DOHH2 (cell line): ENCODE measurements around the gene ATP10D.

Experiments used
- EZH2phosphoT487 ChIP-seq: fragments of 200-600 bp; sonication (generic); IDR thresholded peaks from 2 replicates; pipeline ENCODE4 v1.6.1; 2017; ENCODE audit warnings: borderline replicate concordance, mild to moderate bottlenecking, antibody characterized with exemption, low read length, moderate library complexity, mixed read lengths
- TF ChIP-seq, protein P1 (sequence below): fragments of 200-600 bp; sonication (generic); IDR thresholded peaks from one replicate; pipeline ENCODE4 v1.5.1; 2014; ENCODE audit warnings: antibody characterized with exemption, mild to moderate bottlenecking, low read depth, low read length; ENCODE audit not compliant: poor library complexity, severe bottlenecking

DNA sequence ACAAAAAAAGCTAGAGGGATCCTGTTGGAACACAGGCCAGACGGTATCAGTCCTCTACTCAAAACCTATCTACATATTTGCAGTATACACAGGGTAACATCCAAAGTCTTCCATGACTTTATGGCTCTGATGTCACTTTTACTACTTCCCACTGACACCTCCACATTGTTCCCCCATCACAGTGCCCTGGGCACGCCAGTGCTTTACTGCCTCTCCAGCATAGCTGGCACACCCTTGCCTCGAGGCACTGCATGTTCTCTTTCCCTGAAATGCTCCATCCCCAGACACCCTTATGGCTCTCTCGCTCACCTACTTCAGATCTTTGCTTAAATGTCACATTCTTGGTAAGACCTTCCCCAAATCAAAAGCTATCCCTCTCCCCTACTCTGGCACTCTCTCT is 6.3 kb upstream of the ATP10D start:
- TF ChIP-seq, protein P1, sequence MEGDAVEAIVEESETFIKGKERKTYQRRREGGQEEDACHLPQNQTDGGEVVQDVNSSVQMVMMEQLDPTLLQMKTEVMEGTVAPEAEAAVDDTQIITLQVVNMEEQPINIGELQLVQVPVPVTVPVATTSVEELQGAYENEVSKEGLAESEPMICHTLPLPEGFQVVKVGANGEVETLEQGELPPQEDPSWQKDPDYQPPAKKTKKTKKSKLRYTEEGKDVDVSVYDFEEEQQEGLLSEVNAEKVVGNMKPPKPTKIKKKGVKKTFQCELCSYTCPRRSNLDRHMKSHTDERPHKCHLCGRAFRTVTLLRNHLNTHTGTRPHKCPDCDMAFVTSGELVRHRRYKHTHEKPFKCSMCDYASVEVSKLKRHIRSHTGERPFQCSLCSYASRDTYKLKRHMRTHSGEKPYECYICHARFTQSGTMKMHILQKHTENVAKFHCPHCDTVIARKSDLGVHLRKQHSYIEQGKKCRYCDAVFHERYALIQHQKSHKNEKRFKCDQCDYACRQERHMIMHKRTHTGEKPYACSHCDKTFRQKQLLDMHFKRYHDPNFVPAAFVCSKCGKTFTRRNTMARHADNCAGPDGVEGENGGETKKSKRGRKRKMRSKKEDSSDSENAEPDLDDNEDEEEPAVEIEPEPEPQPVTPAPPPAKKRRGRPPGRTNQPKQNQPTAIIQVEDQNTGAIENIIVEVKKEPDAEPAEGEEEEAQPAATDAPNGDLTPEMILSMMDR = no peak
- TF ChIP-seq EZH2phosphoT487 = no peak
